Stimulated activated memory B cell treated with anti-CD40 and anti-IgM and Interleukin-4, amounts not matched to agents 10 μg/mL and 1 μg/mL and 100 μg/mL, for 72 hours (primary cell): ENCODE measurements around the gene CTNNBIP1.

ENCODE experiments used
- ATAC-seq: fragments of 150-1000 bp; cut with Tn5 transposase; 2 replicates; pipeline ENCODE4 v1.10.0; 2021
- H3K27ac Mint-ChIP-seq: one replicate; pipeline ENCODE4 v1.8.0; 2022; ENCODE audit warnings: mild to moderate bottlenecking, mixed read lengths
- H3K27me3 Mint-ChIP-seq: one replicate; pipeline ENCODE4 v1.8.0; 2022; ENCODE audit warnings: mixed read lengths
- H3K36me3 Mint-ChIP-seq: one replicate; pipeline ENCODE4 v1.8.0; 2022; ENCODE audit warnings: mixed read lengths
- H3K4me1 Mint-ChIP-seq: one replicate; pipeline ENCODE4 v1.8.0; 2022; ENCODE audit warnings: mixed read lengths
- H3K4me3 Mint-ChIP-seq: one replicate; pipeline ENCODE4 v1.8.0; 2022; ENCODE audit warnings: mild to moderate bottlenecking, moderate library complexity, mixed read lengths
- H3K9me3 Mint-ChIP-seq: one replicate; pipeline ENCODE4 v1.8.0; 2022; ENCODE audit warnings: mixed read lengths

Gene CTNNBIP1

GRCh38 chr1:9910423-9911178, 532 bp upstream of the CTNNBIP1 start:
- no peaks in the 10 kb centered on the region for H3K9me3 Mint-ChIP-seq
- no peaks in the 10 kb centered on the region for H3K27me3 Mint-ChIP-seq
- peak overlapping the region; percentile 95 for H3K27ac Mint-ChIP-seq
- peak; percentile 98 for ATAC-seq
- no peaks in the 10 kb centered on the region for H3K36me3 Mint-ChIP-seq
- H3K4me1 Mint-ChIP-seq: peaks cover 28% of the 10 kb centered on the region
- H3K4me3 Mint-ChIP-seq: peak overlapping the region; percentile 94

DNA sequence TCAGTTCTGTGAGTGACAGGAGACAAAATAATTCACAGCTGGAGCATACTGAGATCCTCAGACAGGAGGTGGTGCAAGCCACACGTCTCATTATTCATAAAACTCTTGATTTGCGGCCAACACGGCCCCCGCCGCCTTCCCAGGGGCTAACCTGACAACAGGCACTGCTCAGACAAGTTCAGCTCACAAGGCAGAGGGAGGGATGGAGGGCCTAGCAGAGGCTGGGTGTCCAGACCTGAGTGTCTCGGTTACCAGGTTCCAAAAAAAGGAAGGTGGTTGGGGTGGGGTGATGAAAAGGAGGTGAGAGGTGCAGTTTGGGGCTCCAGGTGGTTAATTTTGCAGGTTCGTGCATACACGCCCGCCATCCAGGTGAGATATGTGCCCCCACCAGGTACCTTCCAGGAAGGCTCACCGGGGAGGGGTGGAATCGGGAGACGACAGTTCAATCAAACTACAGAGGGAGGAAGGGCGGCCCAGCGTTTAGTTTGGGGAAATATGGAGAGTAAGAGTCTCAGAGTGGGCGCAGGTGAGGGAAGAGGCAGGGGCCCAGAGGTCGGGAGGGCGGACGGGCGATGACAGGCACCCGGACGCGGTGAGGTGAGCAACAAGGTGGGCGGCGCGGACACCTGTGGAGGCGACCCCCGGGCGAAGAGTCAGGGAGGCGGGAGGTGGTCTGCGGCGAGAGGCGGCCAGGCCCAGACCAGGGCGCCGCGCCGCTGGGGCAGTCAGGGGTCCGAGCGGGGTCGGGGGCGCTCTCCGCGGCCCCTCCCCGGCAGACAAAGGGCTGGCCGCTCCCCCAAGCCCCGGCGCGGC, 629 bp downstream of the CTNNBIP1 start:
- peak overlapping the region; percentile 80 for H3K27ac Mint-ChIP-seq
- peak; percentile 0 for ATAC-seq
- H3K36me3 Mint-ChIP-seq: no peaks in the 10 kb centered on the region
- H3K4me1 Mint-ChIP-seq: peaks cover 31% of the 10 kb centered on the region
- peak overlapping the region; percentile 90 for H3K4me3 Mint-ChIP-seq
- H3K27me3 Mint-ChIP-seq: no peaks in the 10 kb centered on the region
- H3K9me3 Mint-ChIP-seq: no peaks in the 10 kb centered on the region

- Mint-ChIP-seq H3K4me3 (peak overlapping the region; percentile 90), H3K27ac (peak overlapping the region; percentile 80), H3K9me3 (no peaks in the 10 kb centered on the region), H3K36me3 (no peaks in the 10 kb centered on the region), H3K4me1 (peaks cover 37% of the 10 kb centered on the region), H3K27me3 (no peaks in the 10 kb centered on the region)
- ATAC-seq: no peak
Measured at GRCh38 chr1:9908871-9909233, 1.2 kb downstream of the CTNNBIP1 start.

- Mint-ChIP-seq H3K27ac (no peak overlapping the region), H3K9me3 (no peaks in the 10 kb centered on the region), H3K36me3 (no peaks in the 10 kb centered on the region), H3K4me1 (peaks cover 36% of the 10 kb centered on the region), H3K4me3 (no peak overlapping the region), H3K27me3 (no peaks in the 10 kb centered on the region)
- no peak for ATAC-seq
Measured at GRCh38 chr1:9907441-9907840, 2.6 kb downstream of the CTNNBIP1 start.

DNA sequence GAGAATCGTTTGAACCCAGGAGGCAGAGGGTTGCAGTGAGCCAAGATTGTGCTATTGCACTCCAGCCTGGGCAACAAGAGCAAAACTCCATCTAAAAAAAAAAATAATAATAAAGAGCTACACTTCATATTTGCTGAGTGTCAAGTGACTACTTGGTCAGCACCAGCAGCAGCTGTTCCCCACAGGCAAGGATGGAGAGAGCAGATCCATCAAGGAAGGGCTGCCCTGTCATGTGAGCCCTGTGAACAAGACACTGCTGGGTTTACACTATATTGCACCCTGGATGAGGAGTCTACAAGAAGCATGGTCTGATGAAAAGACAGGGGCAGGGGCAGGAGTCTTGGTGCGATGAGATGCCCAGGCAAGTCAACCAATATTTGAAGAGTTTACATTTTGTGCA, 3.6 kb downstream of the CTNNBIP1 start:
- Mint-ChIP-seq H3K9me3 (no peaks in the 10 kb centered on the region), H3K4me3 (no peak overlapping the region), H3K27me3 (no peaks in the 10 kb centered on the region), H3K36me3 (no peaks in the 10 kb centered on the region), H3K27ac (no peak overlapping the region), H3K4me1 (peaks cover 29% of the 10 kb centered on the region)
- no peak for ATAC-seq

DNA sequence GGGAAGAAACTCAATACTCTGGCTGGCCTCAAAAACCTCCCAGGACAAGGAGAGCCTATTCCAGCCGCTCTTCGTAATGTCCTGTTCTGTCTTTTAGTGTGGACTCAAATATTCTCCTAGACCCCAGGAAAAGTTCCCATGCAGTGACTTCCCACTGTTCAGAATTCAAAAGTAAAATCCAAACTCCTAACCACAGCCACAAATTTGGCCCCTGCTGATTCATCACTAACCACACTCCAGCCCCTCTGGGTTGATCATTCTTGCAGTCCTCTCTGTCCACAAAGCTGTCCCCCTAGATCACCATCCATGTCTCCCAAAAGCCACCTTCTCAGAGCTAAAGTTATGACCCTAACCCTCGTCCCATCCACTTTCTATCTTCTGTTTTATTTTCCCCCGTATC, 5.1 kb downstream of the CTNNBIP1 start:
- Mint-ChIP-seq H3K27ac (peak overlapping the region; percentile 8), H3K4me1 (peaks cover 35% of the 10 kb centered on the region), H3K27me3 (no peaks in the 10 kb centered on the region), H3K4me3 (no peak overlapping the region), H3K36me3 (no peaks in the 10 kb centered on the region), H3K9me3 (no peaks in the 10 kb centered on the region)
- no peak for ATAC-seq

- Mint-ChIP-seq H3K4me1 (peaks cover 39% of the 10 kb centered on the region), H3K36me3 (no peaks in the 10 kb centered on the region), H3K27me3 (no peaks in the 10 kb centered on the region), H3K9me3 (no peaks in the 10 kb centered on the region), H3K4me3 (no peak overlapping the region), H3K27ac (no peak overlapping the region)
- no peak for ATAC-seq
Measured at GRCh38 chr1:9904596-9904995, 5.5 kb downstream of the CTNNBIP1 start.

GRCh38 chr1:9903801-9904527, 6.1 kb downstream of the CTNNBIP1 start:
- ATAC-seq: no peak
- Mint-ChIP-seq H3K27ac (no peak overlapping the region), H3K4me1 (peaks cover 36% of the 10 kb centered on the region)

GRCh38 chr1:9902060-9902452, 8.0 kb downstream of the CTNNBIP1 start:
- H3K27me3 Mint-ChIP-seq: no peaks in the 10 kb centered on the region
- peaks cover 30% of the 10 kb centered on the region for H3K4me1 Mint-ChIP-seq
- H3K36me3 Mint-ChIP-seq: no peaks in the 10 kb centered on the region
- H3K4me3 Mint-ChIP-seq: no peak overlapping the region
- H3K9me3 Mint-ChIP-seq: no peaks in the 10 kb centered on the region
- no peak overlapping the region for H3K27ac Mint-ChIP-seq
- no peak for ATAC-seq

More at GRCh38 chr1:9903801-9904527, 6.1 kb downstream of the CTNNBIP1 start:
- Mint-ChIP-seq H3K9me3 (no peaks in the 10 kb centered on the region), H3K27me3 (no peaks in the 10 kb centered on the region), H3K36me3 (no peaks in the 10 kb centered on the region), H3K4me3 (no peak overlapping the region)

DNA sequence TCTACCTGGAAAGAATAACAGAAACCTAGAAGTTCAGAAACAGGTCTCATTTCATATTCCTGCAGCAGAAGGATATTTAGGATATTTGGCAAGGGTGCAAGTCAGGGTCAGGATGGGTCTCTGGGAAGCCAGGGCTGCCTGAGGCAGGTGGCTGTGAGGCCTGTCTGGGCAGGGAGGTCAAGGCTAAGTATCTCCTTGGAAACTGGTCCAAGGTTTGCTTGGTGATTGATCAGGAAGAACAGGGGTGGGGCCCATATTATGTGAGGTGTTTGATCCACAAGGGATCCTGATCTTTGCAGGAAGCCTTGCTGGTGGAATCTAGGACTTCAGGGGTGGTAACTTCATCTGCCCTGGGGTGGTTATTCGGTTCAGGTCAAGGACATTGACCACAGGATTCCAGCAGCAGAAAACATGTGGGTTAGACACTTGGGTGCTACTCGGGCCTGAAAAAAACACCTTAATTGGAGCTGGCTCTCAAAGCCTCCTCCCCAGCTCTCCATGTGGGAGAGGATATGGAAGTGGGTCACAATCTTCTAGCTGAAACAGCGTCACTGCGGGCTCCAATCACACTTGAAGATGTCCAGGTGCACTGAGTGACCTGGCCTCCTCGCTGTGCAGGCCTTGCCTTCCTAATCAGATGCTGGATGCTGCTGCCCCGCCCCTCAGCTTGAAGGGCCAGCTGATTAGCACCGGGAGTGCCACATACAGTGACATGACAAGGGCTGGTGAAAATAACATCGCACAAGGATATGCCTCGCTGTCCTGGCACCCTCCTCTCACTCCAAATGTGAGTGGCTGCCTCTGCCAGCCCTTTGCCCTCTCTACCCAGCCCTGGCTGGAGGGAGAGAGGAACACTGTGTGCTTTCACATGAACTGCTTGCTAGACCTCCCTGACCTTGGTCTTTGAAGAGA, 8.7 kb downstream of the CTNNBIP1 start:
- Mint-ChIP-seq H3K27ac (peak overlapping the region; percentile 91), H3K4me1 (peaks cover 30% of the 10 kb centered on the region), H3K4me3 (no peak overlapping the region)

DNA sequence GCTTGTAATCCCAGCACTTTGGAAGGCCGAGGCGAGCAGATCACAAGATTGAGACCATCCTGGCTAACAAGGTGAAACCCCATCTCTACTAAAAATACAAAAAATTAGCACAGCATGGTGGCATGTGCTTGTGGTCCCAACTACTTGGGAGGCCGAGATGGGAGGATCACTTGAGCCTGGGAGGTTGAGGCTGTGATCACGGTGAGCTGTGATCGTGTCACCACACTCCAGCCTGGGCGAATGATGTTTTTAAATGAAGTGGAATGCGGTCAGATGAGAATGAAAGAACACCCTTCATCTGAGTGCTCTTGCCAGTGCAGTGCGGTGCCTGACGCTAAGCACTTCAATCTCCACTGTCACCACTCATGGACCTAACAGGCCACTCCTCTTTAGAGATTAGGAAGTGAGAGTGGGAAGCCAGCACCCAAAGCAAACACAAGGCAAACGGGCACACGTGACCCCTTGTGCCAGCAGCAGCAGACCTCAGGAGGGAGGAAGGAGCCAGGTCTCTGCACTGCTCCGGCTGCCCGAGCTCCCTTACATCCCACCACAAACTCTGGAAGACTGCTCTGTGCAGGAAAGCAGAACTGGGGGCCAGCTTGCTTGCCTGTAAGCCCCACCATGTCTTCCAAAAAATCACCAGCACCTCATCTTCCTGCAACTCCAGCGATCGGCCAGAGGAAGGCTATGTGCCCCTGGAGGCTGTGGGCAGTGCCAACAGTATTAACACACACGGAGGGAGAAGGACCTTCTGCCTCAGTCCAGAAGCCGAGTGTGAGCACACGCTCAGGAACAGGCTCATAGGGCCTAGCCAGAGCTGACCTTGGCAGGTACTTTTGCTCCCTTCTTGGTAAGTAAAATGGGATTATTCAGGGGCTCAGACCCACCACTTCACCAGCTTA, 9.7 kb downstream of the CTNNBIP1 start:
- Mint-ChIP-seq H3K9me3 (no peaks in the 10 kb centered on the region), H3K36me3 (no peaks in the 10 kb centered on the region), H3K27ac (peak overlapping the region; percentile 91), H3K27me3 (no peaks in the 10 kb centered on the region), H3K4me1 (peaks cover 30% of the 10 kb centered on the region), H3K4me3 (peak overlapping the region; percentile 77)
- peak; percentile 94 for ATAC-seq

More for the DNA sequence above, 8.7 kb downstream of the CTNNBIP1 start:
- no peaks in the 10 kb centered on the region for H3K36me3 Mint-ChIP-seq
- no peak for ATAC-seq
- H3K27me3 Mint-ChIP-seq: no peaks in the 10 kb centered on the region
- no peaks in the 10 kb centered on the region for H3K9me3 Mint-ChIP-seq

DNA sequence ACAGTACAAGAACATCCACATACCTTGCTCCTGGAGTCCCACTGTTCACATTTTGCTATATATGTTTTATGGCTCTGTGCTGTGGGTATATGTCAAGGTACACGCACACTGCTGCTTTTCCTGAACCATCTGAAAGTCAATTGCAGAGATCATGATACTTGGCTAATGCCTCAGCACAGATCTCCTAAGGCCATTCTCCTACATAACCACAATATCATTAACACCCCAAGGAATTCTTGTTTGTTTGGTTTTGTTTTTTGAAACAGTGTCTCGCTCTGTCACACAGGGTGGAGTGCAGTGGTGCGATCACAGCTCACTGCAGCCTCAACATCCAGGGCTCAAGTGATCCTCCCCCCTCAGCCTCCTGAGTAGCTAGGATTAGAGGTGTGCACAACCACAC, 16.0 kb downstream of the CTNNBIP1 start:
- no peaks in the 10 kb centered on the region for H3K27me3 Mint-ChIP-seq
- no peak overlapping the region for H3K4me3 Mint-ChIP-seq
- H3K4me1 Mint-ChIP-seq: peaks cover 35% of the 10 kb centered on the region
- no peaks in the 10 kb centered on the region for H3K9me3 Mint-ChIP-seq
- no peaks in the 10 kb centered on the region for H3K36me3 Mint-ChIP-seq
- no peak for ATAC-seq
- peak overlapping the region; percentile 11 for H3K27ac Mint-ChIP-seq

DNA sequence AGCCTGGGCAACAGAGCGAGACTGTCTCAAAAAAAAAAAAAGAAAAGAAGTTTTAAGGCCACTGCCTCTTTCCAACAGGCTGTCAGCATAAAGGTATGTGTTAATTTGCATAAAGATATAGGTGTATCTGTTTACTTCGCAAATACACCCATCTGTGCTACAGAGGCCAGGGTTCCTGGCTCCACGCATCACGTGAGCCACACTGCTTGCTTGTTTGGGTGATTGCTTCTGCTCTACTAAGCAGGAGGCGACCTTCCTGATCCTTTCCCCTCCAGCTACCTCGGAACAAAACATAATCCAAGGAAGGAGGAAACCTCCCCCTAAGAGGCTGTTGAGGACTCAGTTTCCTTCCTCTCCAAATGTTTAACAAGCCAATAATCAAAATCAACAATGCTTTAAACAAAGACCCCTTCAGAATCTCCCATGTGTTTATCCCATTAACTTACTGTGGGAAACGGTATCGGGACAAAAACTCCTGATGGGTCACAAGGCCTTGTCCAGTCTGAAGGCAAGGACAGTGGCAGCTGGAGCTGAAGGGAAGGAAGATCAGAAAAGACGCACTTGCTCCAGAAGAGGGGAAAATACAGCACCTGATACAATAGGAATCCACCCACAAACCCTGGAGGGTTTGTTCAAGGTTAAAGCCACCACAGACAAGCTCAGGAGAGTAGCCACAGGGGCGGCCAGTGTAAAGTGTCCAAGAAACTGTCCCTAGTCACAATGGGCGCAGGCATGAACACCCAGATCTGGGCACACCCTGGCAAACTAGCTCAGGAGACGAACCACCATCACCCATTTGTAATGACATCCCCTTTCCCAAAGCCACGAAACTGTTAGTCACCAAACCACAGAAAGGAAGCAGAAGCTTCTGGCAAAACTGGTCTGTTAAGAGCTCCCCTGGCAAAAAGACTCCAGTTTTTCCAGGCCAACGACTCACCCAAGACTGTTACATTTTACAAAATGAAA, 17.2 kb downstream of the CTNNBIP1 start:
- Mint-ChIP-seq H3K4me3 (no peak overlapping the region), H3K36me3 (no peaks in the 10 kb centered on the region), H3K9me3 (no peaks in the 10 kb centered on the region), H3K4me1 (peaks cover 36% of the 10 kb centered on the region), H3K27ac (peak overlapping the region; percentile 11), H3K27me3 (no peaks in the 10 kb centered on the region)
- ATAC-seq: no peak
